ENCODE measurements around the gene ZDHHC18. TPM values are rescaled to one million over a fixed set of nuclear protein-coding genes. Genes with fewer than 3 reads are reported as not detected.

The ZDHHC18 gene
- polyA plus RNA-seq, 3 donors = 3.1 to 46.6 (median 6.0) TPM

- Histone ChIP-seq H3K4me3 (replicated peaks in 1 of 3; ENCODE audit: low read depth in 2 of 3, low read length in 3 of 3) (peak overlapping the region in 1 of 3 experiments; percentile 40), H3K9me3 (replicated peaks in 1 of 2; ENCODE audit: control insufficient read depth in 1 of 2, insufficient read depth in 1 of 2, low read length in 2 of 2) (no peaks in the 10 kb centered on the region), H2AFZ (ENCODE audit: insufficient read depth, low read depth, low read length, poor library complexity, severe bottlenecking) (no peak overlapping the region), H4K20me1 (ENCODE audit: insufficient read depth, low read length) (peaks cover 47% of the 10 kb centered on the region), H3K4me1 (ENCODE audit: control insufficient read depth in 1 of 2, insufficient read depth in 2 of 2, low read length in 2 of 2) (peaks cover 66 to 71% of the 10 kb centered on the region in 2 donors), H3K27me3 (ENCODE audit: control insufficient read depth in 2 of 2, insufficient read depth in 2 of 2, low read length in 2 of 2) (no peaks in the 10 kb centered on the region), H3K36me3 (replicated peaks in 1 of 2; ENCODE audit: control insufficient read depth in 1 of 2, insufficient read depth in 2 of 2, low read length in 2 of 2) (peaks cover 35 to 45% of the 10 kb centered on the region in 2 donors), H3K79me2 (ENCODE audit: insufficient read depth, low read length) (peaks cover 66% of the 10 kb centered on the region), H3K27ac (ENCODE audit: low read depth in 1 of 2, low read length in 2 of 2) (peak overlapping the region; percentile 34 to 97), H3K9ac (ENCODE audit: insufficient read depth, low read length, poor library complexity, severe bottlenecking) (no peak overlapping the region), H3K4me2 (replicated peaks; ENCODE audit: extremely low read depth, low read length, poor library complexity, severe bottlenecking) (peak overlapping the region; percentile 28)
- Mint-ChIP-seq H3K36me3 (peaks cover 43 to 45% of the 10 kb centered on the region in 2 donors), H3K27me3 (ENCODE audit: low read depth in 3 of 3) (peaks cover 0 to 2% (median 0%) of the 10 kb centered on the region in 3 donors), H3K27ac (peak overlapping the region; percentile 56 to 95 (median 84)), H3K4me3 (no peak overlapping the region), H3K9me3 (no peaks in the 10 kb centered on the region), H3K4me1 (peaks cover 68% of the 10 kb centered on the region)
- WGBS (ENCODE audit: insufficient coverage) = 93% methylated on average over 4 of the region's 5 CpGs
- TF ChIP-seq CTCF (IDR thresholded peaks at IDR 0.05) = no peak
- intact Hi-C loops (cut with micrococcal nuclease) = no loop called here
- no peak for DNase-seq
Measured at GRCh38 chr1:26783646-26784022, 42.9 kb upstream of the ZDHHC18 start.

GRCh38 chr1:26784023-26784871 is 42.2 kb upstream of the ZDHHC18 start:
- no peak overlapping the region for H3K4me3 Mint-ChIP-seq
- Histone ChIP-seq H3K36me3 (replicated peaks in 1 of 2; ENCODE audit: control insufficient read depth in 1 of 2, insufficient read depth in 2 of 2, low read length in 2 of 2) (peaks cover 29 to 39% of the 10 kb centered on the region in 2 donors), H3K9me3 (replicated peaks in 1 of 2; ENCODE audit: control insufficient read depth in 1 of 2, insufficient read depth in 1 of 2, low read length in 2 of 2) (no peaks in the 10 kb centered on the region), H3K4me3 (replicated peaks in 1 of 3; ENCODE audit: low read depth in 2 of 3, low read length in 3 of 3) (peak overlapping the region in 1 of 3 experiments; percentile 40), H2AFZ (ENCODE audit: insufficient read depth, low read depth, low read length, poor library complexity, severe bottlenecking) (no peak overlapping the region), H3K27ac (ENCODE audit: low read depth in 1 of 2, low read length in 2 of 2) (peak overlapping the region; percentile 56 to 97), H3K9ac (ENCODE audit: insufficient read depth, low read length, poor library complexity, severe bottlenecking) (no peak overlapping the region), H3K79me2 (ENCODE audit: insufficient read depth, low read length) (peaks cover 65% of the 10 kb centered on the region), H4K20me1 (ENCODE audit: insufficient read depth, low read length) (peaks cover 40% of the 10 kb centered on the region), H3K4me2 (replicated peaks; ENCODE audit: extremely low read depth, low read length, poor library complexity, severe bottlenecking) (peak overlapping the region; percentile 28), H3K4me1 (ENCODE audit: control insufficient read depth in 1 of 2, insufficient read depth in 2 of 2, low read length in 2 of 2) (peaks cover 63 to 70% of the 10 kb centered on the region in 2 donors), H3K27me3 (ENCODE audit: control insufficient read depth in 2 of 2, insufficient read depth in 2 of 2, low read length in 2 of 2) (no peaks in the 10 kb centered on the region)
- peak; percentile 30 to 40 (median 33) for DNase-seq
- WGBS (ENCODE audit: insufficient coverage) = 89% methylated on average over 1 of the region's 2 CpGs
- intact Hi-C loops (cut with micrococcal nuclease) = no loop called here
- peaks cover 38% of the 10 kb centered on the region in 2 donors for H3K36me3 Mint-ChIP-seq
- H3K4me1 Mint-ChIP-seq = peaks cover 67% of the 10 kb centered on the region
- peaks cover 0 to 2% (median 0%) of the 10 kb centered on the region in 3 donors for H3K27me3 Mint-ChIP-seq (ENCODE audit: low read depth in 3 of 3)
- TF ChIP-seq CTCF (IDR thresholded peaks at IDR 0.05) = no peak
- H3K9me3 Mint-ChIP-seq = no peaks in the 10 kb centered on the region
- peak overlapping the region; percentile 74 to 99 (median 86) for H3K27ac Mint-ChIP-seq

All from CD14-positive monocyte (primary cell).